GM10847 (cell line): ENCODE results near the gene ERO1B.

ENCODE experiments used
- POLR2A ChIP-seq: IDR thresholded peaks from 2 replicates; pipeline ENCODE4 v1.6.1; 2011; ENCODE audit not compliant: insufficient read length; ENCODE audit errors: extremely low read depth

ERO1B gene

GRCh38 chr1:236214761-236215160 is 67.0 kb downstream of the ERO1B start:
- TF ChIP-seq POLR2A = no peak

- TF ChIP-seq POLR2A = no peak
Measured at GRCh38 chr1:236213534-236213933, 68.2 kb downstream of the ERO1B start.

GRCh38 chr1:236211815-236212214 is 69.9 kb downstream of the ERO1B start:
- no peak for TF ChIP-seq POLR2A

DNA sequence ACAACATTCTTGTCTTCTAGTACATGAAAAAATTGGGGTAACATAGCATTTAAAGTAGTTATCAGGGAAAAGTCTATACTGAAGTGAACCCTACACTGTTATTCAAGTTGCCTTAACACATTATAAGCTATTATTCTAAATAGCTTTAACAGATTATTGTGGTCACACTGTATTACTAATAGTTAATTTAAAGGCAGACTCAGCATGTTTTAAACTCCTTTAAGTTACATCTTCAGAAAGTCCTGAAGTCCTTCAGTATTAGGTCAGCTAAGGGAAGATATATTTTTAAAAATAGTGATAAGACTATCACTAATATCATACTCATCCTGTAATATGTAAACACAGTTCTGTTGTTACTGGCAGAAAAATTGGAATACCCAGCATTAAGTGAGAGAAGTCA is 72.0 kb downstream of the ERO1B start:
- no peak for TF ChIP-seq POLR2A

DNA sequence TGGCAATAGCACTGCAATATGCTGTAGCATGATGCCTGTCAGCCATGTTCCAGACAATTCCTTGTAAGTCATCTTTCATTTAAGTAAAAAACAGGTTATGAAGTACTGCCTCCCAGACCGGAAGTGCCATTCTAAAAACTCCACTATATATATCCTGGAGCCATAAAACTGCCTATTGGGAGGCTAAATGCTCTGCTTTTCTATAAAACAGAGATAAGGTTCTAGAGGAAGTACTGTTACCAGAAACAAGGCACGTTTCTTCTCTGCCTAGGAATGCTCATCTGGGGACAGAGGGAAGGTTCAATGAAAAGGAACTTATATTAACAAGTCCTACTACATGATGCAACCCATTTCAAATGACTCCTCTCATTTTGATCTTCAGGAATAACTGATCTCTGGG is 72.6 kb downstream of the ERO1B start:
- TF ChIP-seq POLR2A = no peak

DNA sequence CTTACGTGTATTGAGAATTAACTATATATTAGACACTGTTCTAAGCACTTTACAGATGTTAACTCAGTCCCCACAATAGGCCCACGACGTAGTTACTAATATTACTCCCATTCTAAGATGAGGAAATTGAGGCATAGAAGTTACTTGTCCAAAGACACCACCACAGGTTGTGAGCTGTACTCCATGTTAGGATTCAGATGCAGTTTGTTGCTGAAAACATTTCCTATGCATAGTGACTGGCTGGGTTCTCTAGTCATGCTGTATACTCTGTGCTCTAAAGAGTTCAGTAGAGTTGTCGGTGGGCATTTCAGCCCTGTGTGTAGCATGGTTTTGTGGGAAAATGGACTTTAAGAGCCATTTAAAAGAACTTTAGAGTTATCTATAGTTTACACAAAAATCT is 74.2 kb downstream of the ERO1B start:
- TF ChIP-seq POLR2A = no peak

- TF ChIP-seq POLR2A = no peak
Measured at GRCh38 chr1:236207121-236207520, 74.6 kb downstream of the ERO1B start.

- no peak for TF ChIP-seq POLR2A
Measured at GRCh38 chr1:236206548-236206947, 75.2 kb downstream of the ERO1B start.

DNA sequence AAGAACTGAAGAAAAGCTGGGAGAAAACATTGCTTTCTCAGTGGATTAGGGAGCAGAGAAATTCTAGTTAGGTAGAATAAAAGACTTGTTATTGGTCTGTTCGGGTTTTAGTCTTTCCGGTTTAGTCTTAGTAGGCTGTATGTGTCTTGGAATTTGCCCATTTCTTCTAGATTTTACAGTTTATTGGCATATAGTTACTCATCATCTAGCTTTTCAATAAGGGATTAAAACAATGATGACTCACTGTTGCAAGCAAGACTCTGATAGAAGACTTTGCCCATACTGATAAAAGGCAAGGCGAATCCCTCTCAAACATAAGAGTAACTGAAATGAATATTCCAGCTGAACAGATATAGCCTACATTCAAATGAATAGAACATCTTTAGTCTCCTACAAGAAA is 77.1 kb downstream of the ERO1B start:
- no peak for TF ChIP-seq POLR2A

DNA sequence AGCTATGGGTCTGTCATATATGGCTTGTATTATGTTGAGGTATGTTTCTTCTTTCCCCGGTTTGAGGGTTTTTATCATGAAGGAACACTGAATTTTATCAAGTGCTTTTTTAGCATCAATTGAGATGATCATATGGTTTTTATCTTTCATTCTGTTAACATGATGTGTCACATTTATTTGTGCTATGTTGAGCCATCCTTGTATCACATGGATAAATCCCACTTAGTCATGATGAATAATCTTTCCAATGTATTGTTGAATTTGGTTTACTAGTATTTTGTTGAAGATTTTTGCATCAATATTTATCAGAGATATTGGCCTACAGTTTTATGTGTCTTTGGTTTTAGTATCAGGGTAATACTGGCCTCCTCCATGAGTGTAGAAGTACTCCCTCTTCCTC is 77.7 kb downstream of the ERO1B start:
- TF ChIP-seq POLR2A = no peak

GRCh38 chr1:236201786-236202185 is 80.0 kb downstream of the ERO1B start:
- TF ChIP-seq POLR2A = no peak

DNA sequence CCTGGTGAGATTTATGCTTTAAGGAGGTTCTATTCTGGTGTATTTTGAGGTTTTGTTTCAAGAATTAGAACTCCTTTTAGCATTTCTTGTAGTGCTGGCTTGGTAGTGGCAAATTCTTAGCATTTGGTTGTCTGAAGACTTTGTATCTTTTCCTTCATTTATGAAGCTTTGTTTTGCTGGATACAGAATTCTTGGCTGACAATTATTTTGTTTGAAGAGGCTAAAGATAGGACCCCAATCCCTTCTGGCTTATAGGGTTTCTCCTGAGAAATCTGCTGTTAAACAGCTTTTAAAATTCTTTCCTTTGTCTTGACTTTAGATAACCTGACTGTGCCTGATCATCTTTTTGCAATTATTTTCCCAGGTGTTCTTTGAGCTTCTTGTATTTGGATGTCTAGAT is 80.8 kb downstream of the ERO1B start:
- TF ChIP-seq POLR2A = no peak

GRCh38 chr1:236193184-236193583 is 88.6 kb downstream of the ERO1B start:
- no peak for TF ChIP-seq POLR2A

GRCh38 chr1:236185687-236186086 is 96.1 kb downstream of the ERO1B start:
- TF ChIP-seq POLR2A = no peak

DNA sequence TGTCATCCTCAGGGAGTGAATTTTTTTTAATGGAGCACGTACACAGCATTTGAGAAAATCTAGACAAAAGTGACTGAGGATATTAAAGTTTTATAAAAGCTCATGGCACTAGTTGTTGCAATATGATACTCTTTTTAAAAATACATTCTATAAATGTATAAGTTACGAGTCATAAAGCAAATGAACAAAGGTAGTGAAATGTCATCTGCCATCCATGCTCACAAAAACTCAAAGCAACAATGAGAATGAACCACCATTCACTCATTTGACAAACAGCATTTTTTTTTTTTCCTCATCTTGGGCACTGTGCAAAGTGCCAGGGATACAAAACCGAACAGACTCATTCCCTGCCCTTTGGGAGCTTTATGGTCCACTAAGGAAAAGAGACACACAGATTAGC is 100.7 kb downstream of the ERO1B start:
- no peak for TF ChIP-seq POLR2A

DNA sequence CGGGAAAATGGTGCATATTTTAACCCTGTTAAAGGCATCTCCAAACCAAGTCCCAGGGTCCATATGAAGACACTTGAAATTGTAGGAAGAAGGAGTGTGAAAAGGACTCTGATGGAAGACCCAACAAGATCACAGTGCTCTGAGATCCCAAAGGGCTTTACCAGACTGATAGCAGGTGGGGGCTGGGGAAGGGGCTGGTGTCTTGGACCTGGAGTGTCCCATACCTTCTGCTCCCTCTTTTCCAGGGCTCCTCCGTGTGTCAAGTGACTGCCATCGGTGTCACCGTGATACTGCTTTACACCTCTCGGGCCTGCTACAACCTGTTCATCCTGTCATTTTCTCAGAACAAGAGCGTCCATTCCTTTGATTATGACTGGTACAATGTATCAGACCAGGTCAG is 102.1 kb downstream of the ERO1B start:
- TF ChIP-seq POLR2A = no peak

DNA sequence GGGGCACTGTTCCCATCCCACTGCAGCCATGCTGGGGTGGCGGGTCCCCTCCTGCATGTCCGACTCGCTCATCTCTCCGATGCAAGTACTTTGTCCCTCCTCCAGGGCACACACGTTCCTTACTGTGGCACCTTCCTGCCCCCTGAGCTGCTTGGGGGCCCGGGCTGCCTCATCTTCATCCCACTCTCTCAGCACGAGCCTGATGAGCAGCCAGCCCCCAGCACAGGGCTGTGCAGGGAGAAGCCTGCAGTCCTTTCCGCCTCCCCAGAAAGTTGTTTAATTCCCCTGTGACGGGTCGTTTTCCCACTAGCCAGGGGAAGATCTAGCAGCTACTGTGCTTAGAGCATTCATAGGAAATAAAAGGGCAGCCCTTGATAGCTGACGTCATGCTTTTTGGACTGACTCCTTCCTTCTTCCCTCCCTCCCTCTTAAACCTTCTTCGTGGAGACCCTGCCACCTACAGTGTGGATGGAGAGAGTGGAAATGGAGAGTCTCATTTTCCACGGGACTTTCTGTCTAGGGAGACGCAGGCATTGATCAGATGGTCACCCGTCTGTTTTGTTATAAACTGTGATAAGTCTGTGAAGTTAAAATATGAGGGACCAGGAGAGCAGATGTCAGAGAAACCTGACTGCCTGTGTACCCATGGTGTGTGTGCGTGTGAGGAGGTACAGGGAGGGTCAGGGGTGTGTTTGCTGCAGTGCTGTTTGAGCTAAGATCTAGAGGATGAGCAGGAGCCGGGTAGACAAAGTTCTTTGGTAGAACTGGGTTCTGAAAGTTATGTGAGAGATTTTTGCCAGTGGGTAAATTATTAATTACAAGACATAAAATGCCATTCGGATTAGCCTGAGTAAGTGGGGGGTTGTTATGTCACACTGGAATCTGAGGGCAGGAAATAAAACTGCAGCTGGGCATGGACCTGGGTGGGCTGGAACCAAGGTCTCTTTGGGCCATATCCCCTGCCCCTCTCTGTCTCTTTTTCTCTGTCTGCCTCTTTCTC is 105.1 kb downstream of the ERO1B start:
- no peak for TF ChIP-seq POLR2A

DNA sequence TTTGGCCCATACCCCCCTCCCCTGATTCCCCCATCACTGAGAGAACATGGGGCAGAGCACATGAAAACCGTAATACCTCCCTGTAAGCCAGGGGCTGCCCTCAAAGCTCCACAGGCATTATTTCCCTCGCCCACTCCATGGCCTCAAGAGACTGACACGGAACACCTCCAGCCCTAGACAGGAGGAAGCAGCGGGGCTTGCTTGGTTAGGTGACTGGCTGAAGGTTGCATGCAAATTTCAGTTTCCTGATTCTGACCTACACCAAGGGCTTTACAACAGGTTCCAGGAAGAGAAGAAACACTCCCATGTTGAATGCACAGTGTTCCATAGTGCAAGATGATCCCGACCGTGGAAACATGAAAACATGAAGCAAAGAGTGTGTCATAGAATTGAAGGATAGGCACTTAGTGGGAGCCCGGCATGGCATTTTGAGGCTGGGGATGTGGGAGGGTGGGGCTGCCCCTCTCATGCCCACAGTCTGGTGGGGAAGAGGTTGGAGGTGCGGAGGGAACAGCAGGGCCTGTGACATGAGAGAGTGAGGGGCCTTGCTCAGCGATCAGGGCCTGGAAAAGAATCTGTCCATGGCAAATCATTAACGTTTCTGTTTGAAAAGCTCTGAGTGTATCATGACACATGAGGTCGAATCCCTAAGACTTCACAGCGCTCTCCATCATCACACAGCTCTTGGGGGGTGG is 106.0 kb downstream of the ERO1B start:
- no peak for TF ChIP-seq POLR2A
